ENCODE measurements around the gene ACE2.

DNA sequence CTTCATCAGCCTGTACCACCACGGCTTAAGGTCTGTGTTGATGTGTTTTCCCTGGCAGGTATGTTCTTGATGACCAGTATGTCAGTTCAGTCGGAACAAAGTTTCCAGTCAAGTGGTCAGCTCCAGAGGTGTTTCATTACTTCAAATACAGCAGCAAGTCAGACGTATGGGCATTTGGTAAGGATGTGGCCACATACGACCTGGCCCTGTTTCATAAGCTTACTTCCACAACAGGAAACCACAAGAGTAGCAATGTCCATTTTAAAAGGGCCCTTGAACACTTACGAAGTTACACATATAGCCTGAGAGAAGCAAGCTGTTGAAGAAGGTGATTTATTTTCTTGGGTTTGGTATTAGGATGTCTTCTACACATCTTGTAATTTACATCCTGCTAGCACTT is 54.0 kb downstream of the ACE2 start:
- TF ChIP-seq, protein P1, sequence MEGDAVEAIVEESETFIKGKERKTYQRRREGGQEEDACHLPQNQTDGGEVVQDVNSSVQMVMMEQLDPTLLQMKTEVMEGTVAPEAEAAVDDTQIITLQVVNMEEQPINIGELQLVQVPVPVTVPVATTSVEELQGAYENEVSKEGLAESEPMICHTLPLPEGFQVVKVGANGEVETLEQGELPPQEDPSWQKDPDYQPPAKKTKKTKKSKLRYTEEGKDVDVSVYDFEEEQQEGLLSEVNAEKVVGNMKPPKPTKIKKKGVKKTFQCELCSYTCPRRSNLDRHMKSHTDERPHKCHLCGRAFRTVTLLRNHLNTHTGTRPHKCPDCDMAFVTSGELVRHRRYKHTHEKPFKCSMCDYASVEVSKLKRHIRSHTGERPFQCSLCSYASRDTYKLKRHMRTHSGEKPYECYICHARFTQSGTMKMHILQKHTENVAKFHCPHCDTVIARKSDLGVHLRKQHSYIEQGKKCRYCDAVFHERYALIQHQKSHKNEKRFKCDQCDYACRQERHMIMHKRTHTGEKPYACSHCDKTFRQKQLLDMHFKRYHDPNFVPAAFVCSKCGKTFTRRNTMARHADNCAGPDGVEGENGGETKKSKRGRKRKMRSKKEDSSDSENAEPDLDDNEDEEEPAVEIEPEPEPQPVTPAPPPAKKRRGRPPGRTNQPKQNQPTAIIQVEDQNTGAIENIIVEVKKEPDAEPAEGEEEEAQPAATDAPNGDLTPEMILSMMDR (conservative IDR thresholded peaks at IDR 0.05 in 1 of 2, IDR thresholded peaks at IDR 0.05 in 1 of 2; ENCODE audit: low read depth in 1 of 2, low read length in 2 of 2), result no peak
- TF ChIP-seq EZH2 (IDR thresholded peaks at IDR 0.05; ENCODE audit: low read length, missing control alignments), result no peak
